ENCODE measurements around the gene PYGO2.

The PYGO2 gene

GRCh38 chr1:154941333-154942013 is 20.1 kb downstream of the PYGO2 start:
- no peak for DNase-seq (ENCODE audit: low read depth)

- DNase-seq (ENCODE audit: low read depth), result no peak
Measured at GRCh38 chr1:154940651-154941194, 20.9 kb downstream of the PYGO2 start.

- no peak for DNase-seq (ENCODE audit: low read depth)
Measured at GRCh38 chr1:154940213-154940560, 21.4 kb downstream of the PYGO2 start.

GRCh38 chr1:154938604-154939399 is 22.8 kb downstream of the PYGO2 start:
- no peak for DNase-seq (ENCODE audit: low read depth)

GRCh38 chr1:154937988-154938386 is 23.6 kb downstream of the PYGO2 start:
- DNase-seq (ENCODE audit: low read depth), result no peak

GRCh38 chr1:154937085-154937987 is 24.2 kb downstream of the PYGO2 start:
- peak; percentile 95 for DNase-seq (ENCODE audit: low read depth)

- DNase-seq (ENCODE audit: low read depth), result peak; percentile 97
Measured at GRCh38 chr1:154936555-154937084, 25.0 kb downstream of the PYGO2 start, which contains the start of gene PMVK. Gene PMVK (minus strand): TSS chr1:154936719. CDS start chr1:154936685, 34 bp downstream.

- DNase-seq (ENCODE audit: low read depth), result no peak
Measured at GRCh38 chr1:154935749-154936554, 25.6 kb downstream of the PYGO2 start.

GRCh38 chr1:154934358-154934948 is 27.1 kb downstream of the PYGO2 start:
- no peak for DNase-seq (ENCODE audit: low read depth)

GRCh38 chr1:154931940-154932487 is 29.6 kb downstream of the PYGO2 start:
- DNase-seq (ENCODE audit: low read depth), result peak; percentile 34

- no peak for DNase-seq (ENCODE audit: low read depth)
Measured at GRCh38 chr1:154926201-154926600, 35.4 kb downstream of the PYGO2 start.

GRCh38 chr1:154925335-154926170 is 36.0 kb downstream of the PYGO2 start:
- DNase-seq (ENCODE audit: low read depth), result no peak

- DNase-seq (ENCODE audit: low read depth), result no peak
Measured at GRCh38 chr1:154923695-154924094, 37.9 kb downstream of the PYGO2 start.

- no peak for DNase-seq (ENCODE audit: low read depth)
Measured at GRCh38 chr1:154913273-154913672, 48.3 kb downstream of the PYGO2 start.

GRCh38 chr1:154912755-154913154 is 48.8 kb downstream of the PYGO2 start:
- no peak for DNase-seq (ENCODE audit: low read depth)

GRCh38 chr1:154911691-154912550 is 49.7 kb downstream of the PYGO2 start:
- DNase-seq (ENCODE audit: low read depth), result no peak

- no peak for DNase-seq (ENCODE audit: low read depth)
Measured at GRCh38 chr1:154910851-154911250, 50.7 kb downstream of the PYGO2 start.

- DNase-seq (ENCODE audit: low read depth), result no peak
Measured at GRCh38 chr1:154908937-154909336, 52.6 kb downstream of the PYGO2 start.
